Measurements from ENCODE around the gene LRRC2. TPM values are rescaled to one million over a fixed set of nuclear protein-coding genes. Genes with fewer than 3 reads are reported as not detected.

LRRC2 gene
- total RNA-seq, 1 experiment from 2014 or later: 0.26 TPM

DNA sequence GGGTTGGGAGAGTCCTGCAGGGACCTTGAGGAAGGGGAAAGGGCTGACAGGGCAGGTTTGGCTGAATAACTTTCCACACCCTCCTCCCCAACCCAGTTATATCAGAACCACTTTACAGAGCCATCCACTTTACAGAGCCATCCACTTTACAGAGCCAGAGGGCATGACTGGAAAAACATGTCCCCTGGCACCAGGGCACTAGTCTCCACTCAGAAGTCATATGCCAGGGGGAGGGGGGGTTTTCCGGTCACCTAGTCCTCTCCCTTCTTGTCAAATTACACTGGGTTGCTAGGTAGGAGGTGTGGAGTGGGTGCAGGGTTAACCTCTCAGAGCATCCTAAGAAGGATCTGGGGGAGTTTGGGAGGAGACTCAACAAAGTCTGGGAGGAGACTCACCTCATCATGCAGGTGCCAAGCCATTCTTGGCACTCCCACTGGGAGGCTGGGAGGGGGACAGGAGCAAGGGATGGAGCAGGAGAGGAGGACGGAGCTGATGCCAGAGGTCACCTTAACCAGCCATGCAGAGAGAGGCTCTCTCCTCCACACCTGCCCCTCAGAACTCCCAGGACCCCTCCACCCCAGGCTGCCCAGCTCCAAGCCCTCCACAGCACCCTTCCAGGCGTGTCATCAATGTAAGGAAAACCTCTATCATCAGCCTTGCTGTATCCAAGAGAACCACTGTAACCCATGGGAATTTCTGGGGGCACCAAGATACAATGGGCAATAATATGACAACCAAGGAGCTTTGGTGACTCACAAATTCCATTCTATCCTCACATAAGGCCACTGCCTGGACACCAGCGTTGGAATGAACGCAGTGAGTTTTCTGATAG is 1.7 kb downstream of the LRRC2 start:
- H3K36me3 ChIP-seq (ENCODE audit: low read depth, low read length): no peaks in the 10 kb centered on the region
- intact Hi-C loops (cut with micrococcal nuclease): no loop called here
- H3K4me3 ChIP-seq (ENCODE audit: low read length): no peak overlapping the region
- no peak overlapping the region for H3K27ac ChIP-seq (ENCODE audit: low read length)
- CTCF ChIA-PET: interaction anchor here (0.6 kb wide), 1 partner anchor 76 kb away, joined by 3 read pairs; no protein-coding TSS in a partner anchor
- no peaks in the 10 kb centered on the region for H3K9me3 ChIP-seq (ENCODE audit: low read length)
- BruUV-seq (replicated peaks): no TSS peak
- no peaks in the 10 kb centered on the region for H4K20me1 ChIP-seq (ENCODE audit: low read length)
- H3K27me3 ChIP-seq (ENCODE audit: low read length): no peaks in the 10 kb centered on the region
- no peak for DNase-seq
- H2AFZ ChIP-seq (ENCODE audit: low read length): no peak overlapping the region
- H3K79me2 ChIP-seq (ENCODE audit: low read length): no peaks in the 10 kb centered on the region
- no peak overlapping the region for H3K4me2 ChIP-seq (ENCODE audit: low read length)
- H3K9me2 ChIP-seq (replicated peaks; ENCODE audit: low read length): no peaks in the 10 kb centered on the region
- TF ChIP-seq, protein P1, sequence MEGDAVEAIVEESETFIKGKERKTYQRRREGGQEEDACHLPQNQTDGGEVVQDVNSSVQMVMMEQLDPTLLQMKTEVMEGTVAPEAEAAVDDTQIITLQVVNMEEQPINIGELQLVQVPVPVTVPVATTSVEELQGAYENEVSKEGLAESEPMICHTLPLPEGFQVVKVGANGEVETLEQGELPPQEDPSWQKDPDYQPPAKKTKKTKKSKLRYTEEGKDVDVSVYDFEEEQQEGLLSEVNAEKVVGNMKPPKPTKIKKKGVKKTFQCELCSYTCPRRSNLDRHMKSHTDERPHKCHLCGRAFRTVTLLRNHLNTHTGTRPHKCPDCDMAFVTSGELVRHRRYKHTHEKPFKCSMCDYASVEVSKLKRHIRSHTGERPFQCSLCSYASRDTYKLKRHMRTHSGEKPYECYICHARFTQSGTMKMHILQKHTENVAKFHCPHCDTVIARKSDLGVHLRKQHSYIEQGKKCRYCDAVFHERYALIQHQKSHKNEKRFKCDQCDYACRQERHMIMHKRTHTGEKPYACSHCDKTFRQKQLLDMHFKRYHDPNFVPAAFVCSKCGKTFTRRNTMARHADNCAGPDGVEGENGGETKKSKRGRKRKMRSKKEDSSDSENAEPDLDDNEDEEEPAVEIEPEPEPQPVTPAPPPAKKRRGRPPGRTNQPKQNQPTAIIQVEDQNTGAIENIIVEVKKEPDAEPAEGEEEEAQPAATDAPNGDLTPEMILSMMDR (conservative IDR thresholded peaks at IDR 0.05; ENCODE audit: low read depth, low read length): no peak
- TF ChIP-seq EZH2 (IDR thresholded peaks at IDR 0.05; ENCODE audit: low read length, unreplicated experiment) (no peak), EZH2phosphoT487 (IDR thresholded peaks at IDR 0.05; ENCODE audit: borderline replicate concordance, low read length) (no peak)
- POLR2A ChIA-PET (ENCODE audit: unreplicated experiment): no interaction called here
- H3K9ac ChIP-seq (ENCODE audit: low read length): no peak overlapping the region
- peaks cover 9% of the 10 kb centered on the region; the same call in 1 of the 2 replicates for H3K4me1 ChIP-seq (ENCODE audit: insufficient read depth, low read length)
- no peak for ATAC-seq
- H3F3A ChIP-seq (ENCODE audit: low read length, unreplicated experiment): no peaks in the 10 kb centered on the region

DNA sequence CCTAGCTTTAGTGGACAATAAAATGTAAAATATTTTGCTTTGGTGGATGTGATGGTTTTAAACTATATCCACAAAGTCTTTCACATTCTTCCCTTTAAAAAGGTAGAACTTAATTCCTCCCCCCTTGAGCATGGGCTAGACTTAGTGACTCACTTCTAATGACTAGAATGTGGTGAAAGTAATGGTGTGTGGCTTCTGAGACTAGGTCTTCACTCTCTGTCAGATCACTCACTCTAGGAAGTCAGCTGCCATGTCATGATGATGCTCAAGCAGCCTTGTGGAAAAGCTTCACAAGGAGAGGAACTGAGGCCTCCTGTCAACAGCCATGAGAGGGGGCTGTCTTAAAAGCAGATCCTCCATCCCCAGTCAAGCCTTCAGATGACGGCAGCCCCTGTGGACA is 4.2 kb downstream of the LRRC2 start:
- TF ChIP-seq, protein P1 (conservative IDR thresholded peaks at IDR 0.05; ENCODE audit: low read depth, low read length): no peak
- TF ChIP-seq EZH2phosphoT487 (IDR thresholded peaks at IDR 0.05; ENCODE audit: borderline replicate concordance, low read length) (no peak), EZH2 (IDR thresholded peaks at IDR 0.05; ENCODE audit: low read length, unreplicated experiment) (no peak)
- H3F3A ChIP-seq (ENCODE audit: low read length, unreplicated experiment): no peaks in the 10 kb centered on the region
- ATAC-seq (no peak), DNase-seq (peak; percentile 10)
- H3K9me3 ChIP-seq (ENCODE audit: low read length): no peaks in the 10 kb centered on the region
- no peaks in the 10 kb centered on the region for H3K27me3 ChIP-seq (ENCODE audit: low read length)
- H2AFZ ChIP-seq (ENCODE audit: low read length): no peak overlapping the region
- BruUV-seq (replicated peaks): no TSS peak
- no peak overlapping the region for H3K27ac ChIP-seq (ENCODE audit: low read length)
- no peak overlapping the region for H3K9ac ChIP-seq (ENCODE audit: low read length)
- no peaks in the 10 kb centered on the region for H3K79me2 ChIP-seq (ENCODE audit: low read length)
- H3K4me1 ChIP-seq (ENCODE audit: insufficient read depth, low read length): peaks cover 32% of the 10 kb centered on the region
- intact Hi-C loops (cut with micrococcal nuclease): no loop called here
- H3K36me3 ChIP-seq (ENCODE audit: low read depth, low read length): no peaks in the 10 kb centered on the region
- H3K9me2 ChIP-seq (replicated peaks; ENCODE audit: low read length): no peaks in the 10 kb centered on the region
- no peak overlapping the region for H3K4me3 ChIP-seq (ENCODE audit: low read length)
- no peak overlapping the region for H3K4me2 ChIP-seq (ENCODE audit: low read length)
- no peaks in the 10 kb centered on the region for H4K20me1 ChIP-seq (ENCODE audit: low read length)
- ChIA-PET CTCF (interaction anchor here (1.5 kb wide), 1 partner anchor 73 kb away, joined by 8 read pairs; no protein-coding TSS in a partner anchor), POLR2A (ENCODE audit: unreplicated experiment) (no interaction called here)

DNA sequence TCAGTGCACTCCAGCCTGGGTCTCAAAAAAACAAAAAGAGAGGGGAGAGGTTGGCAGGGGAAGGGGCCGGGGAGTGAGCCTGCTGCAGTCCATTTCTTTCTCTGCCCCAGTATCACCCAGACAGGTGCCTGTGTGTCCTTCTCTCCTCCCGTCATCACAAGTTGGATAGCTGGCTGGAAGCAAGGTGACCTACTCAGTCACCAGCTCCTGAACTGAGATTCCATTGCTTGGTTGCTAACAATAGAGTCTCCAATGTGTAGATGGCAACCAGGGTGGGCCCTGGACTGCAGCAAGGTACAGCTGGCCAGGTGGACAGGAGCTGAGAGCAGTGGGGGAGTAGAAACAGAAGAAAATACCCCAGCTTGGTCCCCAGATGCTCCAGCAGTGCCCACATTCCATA is 4.6 kb downstream of the LRRC2 start:
- Histone ChIP-seq H3K4me1 (ENCODE audit: insufficient read depth, low read length) (peaks cover 32% of the 10 kb centered on the region), H3F3A (ENCODE audit: low read length, unreplicated experiment) (no peaks in the 10 kb centered on the region), H3K9me2 (replicated peaks; ENCODE audit: low read length) (no peaks in the 10 kb centered on the region), H3K4me2 (ENCODE audit: low read length) (no peak overlapping the region), H3K9ac (ENCODE audit: low read length) (no peak overlapping the region), H2AFZ (ENCODE audit: low read length) (no peak overlapping the region), H3K36me3 (ENCODE audit: low read depth, low read length) (no peaks in the 10 kb centered on the region), H3K9me3 (ENCODE audit: low read length) (no peaks in the 10 kb centered on the region), H3K27ac (ENCODE audit: low read length) (no peak overlapping the region), H3K79me2 (ENCODE audit: low read length) (no peaks in the 10 kb centered on the region), H3K27me3 (ENCODE audit: low read length) (no peaks in the 10 kb centered on the region), H3K4me3 (ENCODE audit: low read length) (no peak overlapping the region), H4K20me1 (ENCODE audit: low read length) (no peaks in the 10 kb centered on the region)
- intact Hi-C loops (cut with micrococcal nuclease): no loop called here
- TF ChIP-seq EZH2phosphoT487 (IDR thresholded peaks at IDR 0.05; ENCODE audit: borderline replicate concordance, low read length) (no peak), EZH2 (IDR thresholded peaks at IDR 0.05; ENCODE audit: low read length, unreplicated experiment) (no peak)
- TF ChIP-seq, protein P1 (conservative IDR thresholded peaks at IDR 0.05; ENCODE audit: low read depth, low read length): no peak
- ATAC-seq (no peak), DNase-seq (no peak)
- ChIA-PET POLR2A (ENCODE audit: unreplicated experiment) (no interaction called here), CTCF (interaction anchor here (1.5 kb wide), 1 partner anchor 73 kb away, joined by 8 read pairs; no protein-coding TSS in a partner anchor)
- no TSS peak for BruUV-seq (replicated peaks)

Measured in PC-3 (cell line).